Epithelial cell of esophagus (primary cell): ENCODE results near the gene FAAH.

ENCODE experiments used
- DNase-seq: peaks from one replicate; pipeline ENCODE4 v3.0.0; 2010; ENCODE audit warnings: low read depth
- H3K4me3 ChIP-seq: 2 replicates; pipeline ENCODE4 v1.5.1; 2011; ENCODE audit warnings: mild to moderate bottlenecking, low read length, control low read depth
- CTCF ChIP-seq: IDR thresholded peaks from 2 replicates; pipeline ENCODE4 v1.5.1; 2011; ENCODE audit warnings: low read depth, mild to moderate bottlenecking, low read length, control low read depth, inconsistent platforms; ENCODE audit not compliant: insufficient read depth; ENCODE audit errors: missing control alignments

Gene FAAH

GRCh38 chr1:46449223-46450159 is 55.4 kb downstream of the FAAH start:
- no peak for TF ChIP-seq CTCF
- no peak overlapping the region for H3K4me3 ChIP-seq
- DNase-seq, result no peak

GRCh38 chr1:46450160-46450517 is 56.0 kb downstream of the FAAH start:
- H3K4me3 ChIP-seq, result no peak overlapping the region
- DNase-seq, result no peak
- no peak for TF ChIP-seq CTCF

- DNase-seq, result no peak
- no peak overlapping the region for H3K4me3 ChIP-seq
- TF ChIP-seq CTCF, result no peak
Measured at GRCh38 chr1:46451948-46452930, 58.1 kb downstream of the FAAH start.

GRCh38 chr1:46452931-46453325 is 58.8 kb downstream of the FAAH start:
- no peak for DNase-seq
- no peak for TF ChIP-seq CTCF
- H3K4me3 ChIP-seq, result no peak overlapping the region

GRCh38 chr1:46453449-46453848 is 59.3 kb downstream of the FAAH start:
- no peak overlapping the region for H3K4me3 ChIP-seq
- TF ChIP-seq CTCF, result no peak
- no peak for DNase-seq

GRCh38 chr1:46455951-46456350 is 61.8 kb downstream of the FAAH start:
- DNase-seq, result no peak
- no peak overlapping the region for H3K4me3 ChIP-seq
- TF ChIP-seq CTCF, result no peak
